ENCODE results near the gene FMO2.

The FMO2 gene

DNA sequence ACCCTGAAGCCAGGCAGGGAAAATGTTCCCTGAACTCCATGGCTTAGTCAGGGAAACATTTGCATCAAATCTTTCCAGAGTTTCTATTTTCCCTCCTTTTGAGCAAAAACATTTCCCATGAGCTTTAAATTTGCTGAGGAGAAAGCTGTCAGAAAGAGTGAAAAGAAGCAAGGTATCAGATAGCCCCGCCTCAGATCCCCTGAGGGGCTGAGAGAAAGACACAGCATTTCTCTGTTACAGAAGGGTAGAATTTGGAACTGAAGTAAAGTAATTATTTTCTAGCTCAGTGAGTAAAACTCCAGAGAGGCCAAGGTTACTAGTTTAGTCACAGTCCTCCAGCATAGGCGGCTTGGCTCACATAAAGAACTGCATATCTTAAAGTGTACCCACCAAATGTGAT, 73.8 kb downstream of the FMO2 start:
- DNase-seq, result no peak

Measured in activated CD4-positive, alpha-beta T cell treated with anti-CD3 and anti-CD28 coated beads, Interleukin-2, amount 50 U/mL, for 48 hours (primary cell).